GM23248 (cell line): Measurements from ENCODE around the gene PPM1H.

ENCODE experiments used
- EZH2 ChIP-seq: fragments of 200-600 bp; sonication (generic); IDR thresholded peaks from 2 replicates; pipeline ENCODE4 v1.6.1; 2018; ENCODE audit warnings: antibody characterized with exemption, mild to moderate bottlenecking; ENCODE audit not compliant: insufficient read depth, poor library complexity, severe bottlenecking
- EZH2phosphoT487 ChIP-seq: fragments of 200-600 bp; sonication (generic); IDR thresholded peaks from 2 replicates; pipeline ENCODE4 v1.6.1; 2018; ENCODE audit warnings: antibody characterized with exemption, moderate library complexity, mild to moderate bottlenecking, low read depth; ENCODE audit not compliant: insufficient read depth

DNA sequence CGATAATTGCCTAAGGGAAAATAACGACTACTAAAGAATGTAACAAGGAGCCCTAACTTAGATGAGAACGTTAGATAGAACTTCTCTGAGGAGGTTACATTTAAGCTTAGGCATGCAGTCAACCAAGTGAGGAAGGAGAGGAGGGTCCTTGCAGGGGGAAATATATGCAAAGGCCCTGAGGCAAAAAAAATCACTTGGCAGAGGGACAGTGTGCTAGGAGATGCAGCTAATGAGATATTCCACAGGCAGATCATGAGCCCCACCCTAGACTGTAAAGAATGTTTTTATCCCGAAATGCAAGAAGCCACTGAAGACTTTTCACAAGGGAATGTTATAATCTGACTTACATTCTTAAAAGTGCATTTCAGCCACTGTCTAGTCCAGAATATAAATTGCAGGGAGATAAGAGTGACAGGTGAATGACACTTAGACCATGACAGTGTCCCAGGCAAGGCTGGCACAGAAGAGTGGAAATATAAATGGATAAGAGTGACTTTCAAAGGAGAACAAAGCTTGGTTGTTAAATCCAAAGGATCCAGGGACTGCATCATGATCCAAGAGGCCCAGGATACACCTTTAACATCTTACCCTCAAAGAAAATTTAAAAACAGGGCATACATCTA, 61.0 kb downstream of the PPM1H start:
- TF ChIP-seq EZH2 = no peak
- TF ChIP-seq EZH2phosphoT487 = no peak
